ENCODE results near the gene TAMM41.

Gene TAMM41

GRCh38 chr3:11769704-11770476, 76.8 kb downstream of the TAMM41 start:
- no peaks in the 10 kb centered on the region for H3K27me3 ChIP-seq (replicated peaks)
- TF ChIP-seq CTCF (IDR thresholded peaks at IDR 0.05; ENCODE audit: low read depth, low read length, missing control alignments): no peak
- no peak overlapping the region for H3K27ac ChIP-seq
- no peaks in the 10 kb centered on the region for H3K36me3 ChIP-seq (replicated peaks)
- DNase-seq: no peak
- no peak overlapping the region for H3K4me3 ChIP-seq (ENCODE audit: low read depth, low read length)
- in situ Hi-C loops (cut with HindIII; ENCODE audit: low pct_ligation_motif_present, low sequenced_read_pairs): no loop called here

GRCh38 chr3:11768604-11769003, 78.1 kb downstream of the TAMM41 start:
- in situ Hi-C loops (cut with HindIII; ENCODE audit: low pct_ligation_motif_present, low sequenced_read_pairs): no loop called here
- no peak overlapping the region for H3K27ac ChIP-seq
- no peak for DNase-seq
- no peak for TF ChIP-seq CTCF (IDR thresholded peaks at IDR 0.05; ENCODE audit: low read depth, low read length, missing control alignments)
- H3K4me3 ChIP-seq (ENCODE audit: low read depth, low read length): no peak overlapping the region
- H3K27me3 ChIP-seq (replicated peaks): no peaks in the 10 kb centered on the region
- no peaks in the 10 kb centered on the region for H3K36me3 ChIP-seq (replicated peaks)

- peak; percentile 65 for DNase-seq
- TF ChIP-seq CTCF (IDR thresholded peaks at IDR 0.05; ENCODE audit: low read depth, low read length, missing control alignments): no peak
- Histone ChIP-seq H3K27me3 (replicated peaks) (no peaks in the 10 kb centered on the region), H3K27ac (no peak overlapping the region), H3K36me3 (replicated peaks) (no peaks in the 10 kb centered on the region), H3K4me3 (ENCODE audit: low read depth, low read length) (no peak overlapping the region)
- in situ Hi-C loops (cut with HindIII; ENCODE audit: low pct_ligation_motif_present, low sequenced_read_pairs): no loop called here
These were observed 81.7 kb downstream of the TAMM41 start for GRCh38 chr3:11764931-11765363.

- Histone ChIP-seq H3K27ac (no peak overlapping the region), H3K36me3 (replicated peaks) (no peaks in the 10 kb centered on the region), H3K4me3 (ENCODE audit: low read depth, low read length) (no peak overlapping the region), H3K27me3 (replicated peaks) (peaks cover 13% of the 10 kb centered on the region)
- no peak for DNase-seq
- in situ Hi-C loops (cut with HindIII; ENCODE audit: low pct_ligation_motif_present, low sequenced_read_pairs): no loop called here
- no peak for TF ChIP-seq CTCF (IDR thresholded peaks at IDR 0.05; ENCODE audit: low read depth, low read length, missing control alignments)
These were observed 86.7 kb downstream of the TAMM41 start for GRCh38 chr3:11759996-11760395.

GRCh38 chr3:11757929-11758328, 88.8 kb downstream of the TAMM41 start:
- Histone ChIP-seq H3K27ac (no peak overlapping the region), H3K4me3 (ENCODE audit: low read depth, low read length) (no peak overlapping the region), H3K36me3 (replicated peaks) (no peaks in the 10 kb centered on the region), H3K27me3 (replicated peaks) (peaks cover 16% of the 10 kb centered on the region)
- no peak for DNase-seq
- TF ChIP-seq CTCF (IDR thresholded peaks at IDR 0.05; ENCODE audit: low read depth, low read length, missing control alignments): no peak
- in situ Hi-C loops (cut with HindIII; ENCODE audit: low pct_ligation_motif_present, low sequenced_read_pairs): no loop called here

GRCh38 chr3:11757441-11757875, 89.2 kb downstream of the TAMM41 start:
- peak; percentile 18 for DNase-seq
- Histone ChIP-seq H3K36me3 (replicated peaks) (no peaks in the 10 kb centered on the region), H3K4me3 (ENCODE audit: low read depth, low read length) (no peak overlapping the region), H3K27me3 (replicated peaks) (peaks cover 16% of the 10 kb centered on the region), H3K27ac (no peak overlapping the region)
- no peak for TF ChIP-seq CTCF (IDR thresholded peaks at IDR 0.05; ENCODE audit: low read depth, low read length, missing control alignments)
- in situ Hi-C loops (cut with HindIII; ENCODE audit: low pct_ligation_motif_present, low sequenced_read_pairs): no loop called here

All from brain microvascular endothelial cell (primary cell).